ENCODE measurements around the gene TULP4.

GRCh38 chr6:158381214-158381613 lies 68.9 kb downstream of the TULP4 start:
- TF ChIP-seq ZNF555 (tag by site-specific recombination; conservative IDR thresholded peaks at IDR 0.05) (no peak), CTCF (tag by site-specific recombination; IDR thresholded peaks at IDR 0.05) (no peak), SETDB1 (IDR thresholded peaks at IDR 0.05; ENCODE audit: insufficient read length, low read length) (no peak), ZSCAN23 (tag by site-specific recombination; IDR thresholded peaks at IDR 0.05) (no peak), ZNF560 (tag by site-specific recombination; IDR thresholded peaks at IDR 0.05; ENCODE audit: borderline replicate concordance) (no peak), ZNF10 (tag by site-specific recombination; IDR thresholded peaks at IDR 0.05) (no peak), ZNF791 (tag by site-specific recombination; IDR thresholded peaks at IDR 0.05) (no peak), KLF10 (tag by site-specific recombination; IDR thresholded peaks at IDR 0.05) (no peak)

Measured in HEK293 (cell line).